ENCODE results near the gene LBX2.

DNA sequence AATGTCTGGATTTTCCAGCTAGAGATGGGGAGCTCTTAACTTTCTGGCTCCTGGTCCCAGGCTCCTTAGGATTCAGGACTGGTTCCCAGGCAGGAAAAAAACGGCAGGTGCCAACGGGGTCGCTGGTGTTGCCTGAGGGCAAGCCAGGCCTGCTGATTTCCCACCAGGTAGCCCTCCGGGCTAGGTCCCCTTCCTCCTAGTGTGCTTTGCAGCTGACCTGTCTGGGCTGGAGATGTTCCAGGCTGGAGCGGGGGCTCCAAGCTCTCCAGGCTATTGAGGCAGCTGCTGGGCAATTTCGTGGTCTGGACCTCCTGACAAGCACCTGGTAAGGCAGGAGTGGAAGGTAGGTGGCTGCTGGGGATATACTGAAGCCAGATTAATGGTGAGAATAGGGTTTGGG lies 24.9 kb downstream of the LBX2 start:
- TF ChIP-seq, protein P1, sequence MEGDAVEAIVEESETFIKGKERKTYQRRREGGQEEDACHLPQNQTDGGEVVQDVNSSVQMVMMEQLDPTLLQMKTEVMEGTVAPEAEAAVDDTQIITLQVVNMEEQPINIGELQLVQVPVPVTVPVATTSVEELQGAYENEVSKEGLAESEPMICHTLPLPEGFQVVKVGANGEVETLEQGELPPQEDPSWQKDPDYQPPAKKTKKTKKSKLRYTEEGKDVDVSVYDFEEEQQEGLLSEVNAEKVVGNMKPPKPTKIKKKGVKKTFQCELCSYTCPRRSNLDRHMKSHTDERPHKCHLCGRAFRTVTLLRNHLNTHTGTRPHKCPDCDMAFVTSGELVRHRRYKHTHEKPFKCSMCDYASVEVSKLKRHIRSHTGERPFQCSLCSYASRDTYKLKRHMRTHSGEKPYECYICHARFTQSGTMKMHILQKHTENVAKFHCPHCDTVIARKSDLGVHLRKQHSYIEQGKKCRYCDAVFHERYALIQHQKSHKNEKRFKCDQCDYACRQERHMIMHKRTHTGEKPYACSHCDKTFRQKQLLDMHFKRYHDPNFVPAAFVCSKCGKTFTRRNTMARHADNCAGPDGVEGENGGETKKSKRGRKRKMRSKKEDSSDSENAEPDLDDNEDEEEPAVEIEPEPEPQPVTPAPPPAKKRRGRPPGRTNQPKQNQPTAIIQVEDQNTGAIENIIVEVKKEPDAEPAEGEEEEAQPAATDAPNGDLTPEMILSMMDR (IDR thresholded peaks at IDR 0.05), result no peak
- TF ChIP-seq POLR2AphosphoS5 (IDR thresholded peaks at IDR 0.05; ENCODE audit: low read depth, low read length) (no peak), SIN3A (IDR thresholded peaks at IDR 0.05; ENCODE audit: borderline replicate concordance, insufficient read depth, low read depth, low read length) (no peak), TCF7L2 (IDR thresholded peaks at IDR 0.05; ENCODE audit: low read depth, low read length) (no peak)

All from Panc1 (cell line).